Muscle layer of colon (tissue), 2 donors: ENCODE measurements around the gene MCF2L2.
"Not testable (repeated sequence)": the region's sequence is repeated elsewhere in the genome, so short reads cannot be mapped to it uniquely, and the experiment has no call there.

ENCODE experiments used
- H3K27ac ChIP-seq: one replicate; pipeline ENCODE4 v1.7.0; 2013; ENCODE audit warnings: low read depth, mild to moderate bottlenecking, low read length, moderate library complexity
- H3K27me3 ChIP-seq, 2 donors: one replicate each; pipeline ENCODE4 v1.7.0; 2013; ENCODE audit warnings: low read length in 2 of 2, mild to moderate bottlenecking in 2 of 2; ENCODE audit not compliant: insufficient read depth in 2 of 2, control insufficient read depth in 1 of 2
- H3K36me3 ChIP-seq: one replicate; pipeline ENCODE4 v1.7.0; 2013; ENCODE audit warnings: mild to moderate bottlenecking, low read length; ENCODE audit not compliant: insufficient read depth
- H3K4me1 ChIP-seq: one replicate; pipeline ENCODE4 v1.7.0; 2013; ENCODE audit warnings: mild to moderate bottlenecking, low read length; ENCODE audit not compliant: insufficient read depth
- H3K4me3 ChIP-seq, 2 donors: one replicate each; pipeline ENCODE4 v1.7.0; 2013; ENCODE audit warnings: low read length in 2 of 2, low read depth in 1 of 2, mild to moderate bottlenecking in 1 of 2, moderate library complexity in 1 of 2
- H3K9ac ChIP-seq: one replicate; pipeline ENCODE4 v1.7.0; 2013; ENCODE audit warnings: low read length
- H3K9me3 ChIP-seq: one replicate; pipeline ENCODE4 v1.7.0; 2013; ENCODE audit warnings: mild to moderate bottlenecking, low read length
- donor health status: abdominal sarcoma.
- donor health status: Adenocarcinoma of cecum.

Gene MCF2L2

GRCh38 chr3:183427196-183427875 is 1.1 kb downstream of the MCF2L2 start:
- peak overlapping the region; percentile 22 to 46 for H3K4me3 ChIP-seq
- H3K9ac ChIP-seq, result no peak overlapping the region
- H3K4me1 ChIP-seq, result peaks cover 13% of the 10 kb centered on the region
- H3K27me3 ChIP-seq, result peaks cover 8 to 41% of the 10 kb centered on the region in 2 donors
- no peaks in the 10 kb centered on the region for H3K9me3 ChIP-seq
- H3K27ac ChIP-seq, result no peak overlapping the region
- H3K36me3 ChIP-seq, result no peaks in the 10 kb centered on the region

GRCh38 chr3:183418807-183419206 is 9.6 kb downstream of the MCF2L2 start:
- not testable (repeated sequence) for H3K36me3 ChIP-seq, H3K4me1 ChIP-seq, H3K9me3 ChIP-seq, H3K4me3 ChIP-seq, H3K27ac ChIP-seq, H3K27me3 ChIP-seq, H3K9ac ChIP-seq

- no peaks in the 10 kb centered on the region for H3K36me3 ChIP-seq
- no peak overlapping the region for H3K27ac ChIP-seq
- no peak overlapping the region for H3K4me3 ChIP-seq
- no peaks in the 10 kb centered on the region for H3K4me1 ChIP-seq
- no peak overlapping the region for H3K9ac ChIP-seq
- no peaks in the 10 kb centered on the region for H3K9me3 ChIP-seq
- H3K27me3 ChIP-seq, result no peaks in the 10 kb centered on the region
Observed at GRCh38 chr3:183411216-183411922, 17.1 kb downstream of the MCF2L2 start.

- Histone ChIP-seq H3K4me3 (no peak overlapping the region), H3K9me3 (no peaks in the 10 kb centered on the region), H3K27ac (no peak overlapping the region), H3K27me3 (no peaks in the 10 kb centered on the region), H3K4me1 (no peaks in the 10 kb centered on the region), H3K9ac (no peak overlapping the region), H3K36me3 (no peaks in the 10 kb centered on the region)
Observed at GRCh38 chr3:183410759-183411158, 17.7 kb downstream of the MCF2L2 start.

DNA sequence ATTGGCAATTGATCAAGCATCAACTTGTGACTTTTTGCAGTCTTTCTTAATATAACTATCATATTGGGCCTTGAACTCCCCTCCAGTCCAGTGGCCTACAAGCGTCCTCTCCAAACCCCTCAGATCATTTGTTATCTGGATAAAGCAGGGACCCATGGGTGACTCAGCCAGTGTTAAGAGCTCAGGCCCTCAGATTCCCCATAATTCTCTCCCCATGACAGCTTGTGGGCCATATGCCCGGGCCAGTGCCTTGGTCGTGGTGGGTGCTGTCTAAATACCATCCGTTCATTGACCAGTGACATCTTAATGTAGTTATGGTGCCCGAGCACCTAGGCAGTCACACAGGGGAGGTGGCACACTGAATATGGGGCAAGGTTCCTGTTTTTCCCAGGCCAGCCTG is 18.1 kb downstream of the MCF2L2 start:
- H3K27me3 ChIP-seq, result no peaks in the 10 kb centered on the region
- no peak overlapping the region for H3K9ac ChIP-seq
- H3K9me3 ChIP-seq, result no peaks in the 10 kb centered on the region
- no peak overlapping the region for H3K4me3 ChIP-seq
- H3K4me1 ChIP-seq, result no peaks in the 10 kb centered on the region
- H3K36me3 ChIP-seq, result no peaks in the 10 kb centered on the region
- H3K27ac ChIP-seq, result no peak overlapping the region

DNA sequence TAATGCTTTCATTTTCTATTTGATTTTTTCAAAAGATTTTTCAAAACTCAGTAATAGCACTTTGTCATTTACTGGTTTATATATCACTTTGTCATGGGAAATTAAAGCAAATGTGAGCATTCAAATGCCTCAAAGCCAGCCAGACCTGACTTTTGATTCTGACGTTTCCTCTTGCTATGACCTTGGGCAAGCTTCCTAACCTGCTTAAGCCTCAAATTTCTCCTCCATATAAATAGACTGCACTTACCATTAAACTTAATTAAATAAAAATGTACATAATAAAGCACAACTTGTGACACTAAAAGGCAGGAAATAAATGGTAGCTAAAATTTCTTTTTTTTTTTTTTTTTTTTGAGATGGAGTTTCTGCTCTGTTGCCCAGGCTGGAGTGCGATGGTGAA is 19.2 kb downstream of the MCF2L2 start:
- no peak overlapping the region for H3K4me3 ChIP-seq
- no peaks in the 10 kb centered on the region for H3K9me3 ChIP-seq
- no peak overlapping the region for H3K9ac ChIP-seq
- H3K27ac ChIP-seq, result no peak overlapping the region
- no peaks in the 10 kb centered on the region for H3K27me3 ChIP-seq
- no peaks in the 10 kb centered on the region for H3K36me3 ChIP-seq
- no peaks in the 10 kb centered on the region for H3K4me1 ChIP-seq

DNA sequence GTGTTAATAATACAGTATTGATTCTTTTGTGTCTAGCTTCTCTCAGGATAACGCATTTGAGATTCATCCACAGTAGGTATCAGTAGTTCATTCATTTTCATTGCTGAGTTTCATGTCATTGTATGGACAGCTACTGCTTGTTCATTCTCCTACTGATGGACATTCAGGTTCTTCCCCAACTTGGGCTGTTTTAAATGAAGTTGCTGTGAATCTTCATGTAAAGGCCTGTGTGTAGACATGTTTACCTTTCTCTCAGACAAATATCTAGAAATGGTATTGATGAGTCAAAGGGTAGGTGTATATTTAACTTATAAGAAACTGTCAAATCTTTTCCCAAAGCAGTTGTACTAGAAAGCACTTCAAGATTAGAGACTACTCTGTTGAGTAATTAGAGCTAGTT is 26.7 kb downstream of the MCF2L2 start:
- Histone ChIP-seq H3K4me3 (no peak overlapping the region), H3K27ac (no peak overlapping the region), H3K4me1 (no peaks in the 10 kb centered on the region), H3K27me3 (no peaks in the 10 kb centered on the region), H3K9me3 (no peaks in the 10 kb centered on the region), H3K9ac (no peak overlapping the region), H3K36me3 (no peaks in the 10 kb centered on the region)

DNA sequence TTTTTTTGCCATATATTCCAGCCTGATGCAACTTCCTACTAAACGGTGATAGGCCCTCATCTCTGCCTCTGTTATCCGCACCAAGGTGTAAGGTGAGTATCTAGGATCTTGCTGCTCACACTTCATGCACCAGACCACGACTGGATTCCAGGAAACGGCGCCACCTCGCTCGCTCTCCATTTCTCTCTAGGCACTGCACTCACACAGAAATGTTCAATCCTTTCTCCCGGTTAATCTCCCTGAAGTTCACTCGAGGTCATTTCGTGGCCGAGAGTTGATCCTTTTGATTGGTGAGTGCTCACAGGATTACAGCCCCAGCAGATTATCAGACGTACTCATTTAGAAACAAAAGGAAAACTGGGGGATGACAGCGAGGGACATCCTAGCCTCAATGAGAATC is 28.1 kb downstream of the MCF2L2 start:
- no peaks in the 10 kb centered on the region for H3K27me3 ChIP-seq
- no peaks in the 10 kb centered on the region for H3K4me1 ChIP-seq
- no peaks in the 10 kb centered on the region for H3K9me3 ChIP-seq
- H3K27ac ChIP-seq, result no peak overlapping the region
- H3K36me3 ChIP-seq, result no peaks in the 10 kb centered on the region
- no peak overlapping the region for H3K9ac ChIP-seq
- no peak overlapping the region for H3K4me3 ChIP-seq

- H3K4me1 ChIP-seq, result peaks cover 7% of the 10 kb centered on the region
- H3K9ac ChIP-seq, result no peak overlapping the region
- no peak overlapping the region for H3K4me3 ChIP-seq
- H3K27me3 ChIP-seq, result no peaks in the 10 kb centered on the region
- H3K36me3 ChIP-seq, result no peaks in the 10 kb centered on the region
- H3K27ac ChIP-seq, result no peak overlapping the region
- H3K9me3 ChIP-seq, result no peaks in the 10 kb centered on the region
Observed at GRCh38 chr3:183396662-183397391, 31.6 kb downstream of the MCF2L2 start.

GRCh38 chr3:183394150-183394549 is 34.3 kb downstream of the MCF2L2 start:
- Histone ChIP-seq H3K4me1 (peaks cover 7% of the 10 kb centered on the region), H3K27me3 (no peaks in the 10 kb centered on the region), H3K9ac (no peak overlapping the region), H3K27ac (no peak overlapping the region), H3K36me3 (no peaks in the 10 kb centered on the region), H3K4me3 (no peak overlapping the region), H3K9me3 (no peaks in the 10 kb centered on the region)

DNA sequence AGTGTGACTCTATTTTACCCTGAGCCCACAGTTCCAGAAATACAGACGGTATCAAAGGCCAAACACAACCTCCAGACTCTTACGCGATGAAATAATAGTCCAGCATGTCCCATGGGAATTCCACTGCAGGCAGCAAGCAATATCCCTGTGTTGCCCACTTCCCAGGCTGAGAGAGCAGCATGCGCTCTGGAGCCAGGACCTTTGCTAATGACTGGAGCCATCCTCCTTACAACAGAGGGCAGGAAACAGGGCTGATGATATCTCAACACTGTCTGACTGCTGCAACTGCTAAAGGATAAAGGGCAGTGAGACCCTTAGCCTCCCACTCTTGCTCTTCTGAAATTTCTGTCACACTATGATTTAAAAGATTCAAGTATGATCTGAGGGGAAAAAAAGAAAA is 34.8 kb downstream of the MCF2L2 start:
- no peaks in the 10 kb centered on the region for H3K27me3 ChIP-seq
- H3K36me3 ChIP-seq, result no peaks in the 10 kb centered on the region
- H3K27ac ChIP-seq, result no peak overlapping the region
- peaks cover 7% of the 10 kb centered on the region for H3K4me1 ChIP-seq
- no peak overlapping the region for H3K9ac ChIP-seq
- H3K9me3 ChIP-seq, result no peaks in the 10 kb centered on the region
- H3K4me3 ChIP-seq, result no peak overlapping the region
